K562 (cell line): Measurements from ENCODE around the gene LONP1. TPM values are rescaled to one million over a fixed set of nuclear protein-coding genes. Genes with fewer than 3 reads are reported as not detected.
A peak's percentile ranks its signal among the peaks of the same experiment; 100 is the strongest.

Source experiments
- CREM ChIP-seq: IDR thresholded peaks from 2 replicates; pipeline ENCODE4 v1.6.1; 2014; ENCODE audit warnings: antibody characterized with exemption, low read depth
- CXXC5 ChIP-seq: fragments of 250-450 bp; sonication (Bioruptor Pico); IDR thresholded peaks from 2 replicates; pipeline ENCODE4 v1.8.0; 2022; ENCODE audit warnings: inconsistent platforms, mild to moderate bottlenecking, moderate library complexity
- ETV5 ChIP-seq: sonication (generic); formaldehyde crosslinking; IDR thresholded peaks from 2 replicates; pipeline ENCODE4 v1.4.0; 2020; ENCODE audit warnings: low read depth, mild to moderate bottlenecking, missing genetic modification reagents
- POLR2A ChIP-seq: fragments of 450-650 bp; conservative IDR thresholded peaks from 2 replicates; pipeline ENCODE4 v1.6.1; 2016
- SIN3A ChIP-seq, 2 experiments: fragments of 150-350 bp in 1 of 2; IDR thresholded peaks; 2 replicates each; pipeline ENCODE4 v1.6.1; 2011 to 2016; ENCODE audit warnings: borderline replicate concordance in 2 of 2, low read depth in 2 of 2, low read length in 2 of 2, mild to moderate bottlenecking in 2 of 2, moderate library complexity in 2 of 2; ENCODE audit not compliant: control insufficient read depth in 1 of 2
- TBP ChIP-seq: optimal IDR thresholded peaks from 2 replicates; pipeline ENCODE3; 2011; ENCODE audit warnings: low read depth, low read length, improper control_type of control experiment
- ZFP36 ChIP-seq: fragments of 150-350 bp; IDR thresholded peaks from 2 replicates; pipeline ENCODE4 v1.6.1; 2018; ENCODE audit warnings: low read length, low read depth; ENCODE audit not compliant: partially characterized antibody
- polyA plus RNA-seq, 8 experiments: library from polyadenylated mRNA; depleted of rRNA in 4 of 8; stranded (reverse) in 5 of 8; unstranded in 3 of 8; fragments of >200 nt; fragmentation: Nextera tagmentation in 2 of 8; fragmentation: Illumina TruSeq in 1 of 8; extraction: Ambion mirVana in 2 of 8; extraction: Trizol in 1 of 8; gene quantifications; 2 replicates each; pipeline versions ENCODE4 v1.2.1 to v1.2.3, GENCODE V29; 2011 to 2014; ENCODE audit warnings: inconsistent platforms in 1 of 8, missing spikeins in 1 of 8
- total RNA-seq, 7 experiments: library from RNA; depleted of rRNA in 6 of 7; stranded (reverse); fragments of >200 nt in 6 of 7; fragmentation: Illumina TruSeq in 2 of 7; extraction: Trizol in 2 of 7; gene quantifications; 2 replicates each; pipeline versions ENCODE4 v1.2.1 to v1.2.3, GENCODE V29; 2011 to 2021; ENCODE audit warnings: low replicate concordance in 1 of 7
- TF ChIP-seq, protein P1 (sequence below): sonication (generic); formaldehyde crosslinking; IDR thresholded peaks from 2 replicates; pipeline ENCODE4 v1.8.0; 2022; ENCODE audit warnings: mild to moderate bottlenecking, missing genetic modification reagents
- TF ChIP-seq, protein P2 (sequence below): fragments of 250-450 bp; sonication (Bioruptor Pico); IDR thresholded peaks from 2 replicates; pipeline ENCODE4 v1.5.0; 2022; ENCODE audit warnings: mild to moderate bottlenecking
- TF ChIP-seq, protein P3 (sequence below), 2 experiments: fragments of 450-650 bp; IDR thresholded peaks; 2 replicates each; pipeline ENCODE4 v1.6.1; 2018; ENCODE audit warnings: mild to moderate bottlenecking in 2 of 2, low read depth in 1 of 2; ENCODE audit not compliant: partially characterized antibody in 2 of 2
- TF ChIP-seq, protein P4 (sequence below): IDR thresholded peaks from 2 replicates; pipeline ENCODE4 v1.6.1; 2011; ENCODE audit warnings: borderline replicate concordance, low read depth, mild to moderate bottlenecking, moderate library complexity, low read length; ENCODE audit not compliant: insufficient read depth, poor library complexity, severe bottlenecking
- TF ChIP-seq, protein P5 (sequence below): fragments of 200-800 bp; sonication (Bioruptor generic); IDR thresholded peaks from 2 replicates; pipeline ENCODE4 v1.6.1; 2017; ENCODE audit warnings: missing genetic modification characterization, missing compliant biosample characterization

The LONP1 gene
- total and polyA plus RNA-seq, 9 of the 15 experiments (the other 6 are each of a cell fraction or from before 2014, with no cell fraction given) = 1.1 to 238 (median 84.5) TPM

DNA sequence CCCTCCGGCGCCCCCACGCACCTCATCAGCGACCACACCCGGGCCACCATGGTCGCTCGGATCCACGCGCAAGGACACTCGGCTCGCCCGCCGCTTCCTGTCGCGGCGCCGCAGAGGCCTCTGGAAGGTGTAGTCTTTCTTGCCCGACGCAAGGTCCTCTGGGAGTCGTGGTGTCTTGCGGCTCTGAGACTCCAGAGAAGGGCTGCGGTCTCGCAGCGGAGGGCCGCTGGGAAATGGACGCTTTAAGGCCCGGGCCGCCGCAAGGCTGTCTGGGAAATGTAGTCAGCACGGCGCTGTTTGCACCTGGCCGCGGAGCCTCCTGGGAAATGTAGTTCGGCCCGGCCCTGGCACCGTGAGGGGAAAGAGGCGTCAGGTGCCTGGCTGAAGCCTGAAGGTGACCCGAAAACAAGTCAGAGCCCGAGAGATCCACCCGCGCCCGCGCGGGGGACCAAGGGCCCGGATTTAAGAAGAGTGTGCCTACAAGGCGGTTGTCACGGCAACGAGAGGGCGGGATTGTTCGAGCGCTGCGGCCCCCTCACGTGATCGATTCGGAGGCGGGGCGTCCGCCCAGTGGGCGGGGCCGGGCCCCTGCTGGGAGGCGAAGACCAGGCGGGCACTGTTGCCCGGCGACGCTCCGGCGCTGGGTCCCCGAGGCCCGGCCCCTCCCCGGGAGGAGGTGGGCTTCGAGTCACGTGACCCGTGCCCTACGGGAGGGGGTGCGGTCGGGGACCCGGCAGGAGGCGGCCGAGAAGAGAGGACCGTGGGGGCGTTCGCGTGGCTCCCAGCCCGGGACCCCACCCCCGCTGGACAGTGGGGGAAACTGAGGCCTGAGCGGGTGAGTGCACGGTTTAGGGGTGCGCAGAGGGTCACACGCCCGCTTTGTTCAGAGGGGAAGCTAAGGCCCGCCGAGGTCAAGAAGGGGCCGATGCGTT, 39.2 kb downstream of the LONP1 start, which contains the start of the genes HSD11B1L and MICOS13 (continued):
- TF ChIP-seq, protein P1, sequence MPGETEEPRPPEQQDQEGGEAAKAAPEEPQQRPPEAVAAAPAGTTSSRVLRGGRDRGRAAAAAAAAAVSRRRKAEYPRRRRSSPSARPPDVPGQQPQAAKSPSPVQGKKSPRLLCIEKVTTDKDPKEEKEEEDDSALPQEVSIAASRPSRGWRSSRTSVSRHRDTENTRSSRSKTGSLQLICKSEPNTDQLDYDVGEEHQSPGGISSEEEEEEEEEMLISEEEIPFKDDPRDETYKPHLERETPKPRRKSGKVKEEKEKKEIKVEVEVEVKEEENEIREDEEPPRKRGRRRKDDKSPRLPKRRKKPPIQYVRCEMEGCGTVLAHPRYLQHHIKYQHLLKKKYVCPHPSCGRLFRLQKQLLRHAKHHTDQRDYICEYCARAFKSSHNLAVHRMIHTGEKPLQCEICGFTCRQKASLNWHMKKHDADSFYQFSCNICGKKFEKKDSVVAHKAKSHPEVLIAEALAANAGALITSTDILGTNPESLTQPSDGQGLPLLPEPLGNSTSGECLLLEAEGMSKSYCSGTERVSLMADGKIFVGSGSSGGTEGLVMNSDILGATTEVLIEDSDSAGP = no peak
- TF ChIP-seq, protein P2, sequence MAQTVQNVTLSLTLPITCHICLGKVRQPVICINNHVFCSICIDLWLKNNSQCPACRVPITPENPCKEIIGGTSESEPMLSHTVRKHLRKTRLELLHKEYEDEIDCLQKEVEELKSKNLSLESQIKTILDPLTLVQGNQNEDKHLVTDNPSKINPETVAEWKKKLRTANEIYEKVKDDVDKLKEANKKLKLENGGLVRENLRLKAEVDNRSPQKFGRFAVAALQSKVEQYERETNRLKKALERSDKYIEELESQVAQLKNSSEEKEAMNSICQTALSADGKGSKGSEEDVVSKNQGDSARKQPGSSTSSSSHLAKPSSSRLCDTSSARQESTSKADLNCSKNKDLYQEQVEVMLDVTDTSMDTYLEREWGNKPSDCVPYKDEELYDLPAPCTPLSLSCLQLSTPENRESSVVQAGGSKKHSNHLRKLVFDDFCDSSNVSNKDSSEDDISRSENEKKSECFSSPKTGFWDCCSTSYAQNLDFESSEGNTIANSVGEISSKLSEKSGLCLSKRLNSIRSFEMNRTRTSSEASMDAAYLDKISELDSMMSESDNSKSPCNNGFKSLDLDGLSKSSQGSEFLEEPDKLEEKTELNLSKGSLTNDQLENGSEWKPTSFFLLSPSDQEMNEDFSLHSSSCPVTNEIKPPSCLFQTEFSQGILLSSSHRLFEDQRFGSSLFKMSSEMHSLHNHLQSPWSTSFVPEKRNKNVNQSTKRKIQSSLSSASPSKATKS = no peak
- TF ChIP-seq, protein P3, sequence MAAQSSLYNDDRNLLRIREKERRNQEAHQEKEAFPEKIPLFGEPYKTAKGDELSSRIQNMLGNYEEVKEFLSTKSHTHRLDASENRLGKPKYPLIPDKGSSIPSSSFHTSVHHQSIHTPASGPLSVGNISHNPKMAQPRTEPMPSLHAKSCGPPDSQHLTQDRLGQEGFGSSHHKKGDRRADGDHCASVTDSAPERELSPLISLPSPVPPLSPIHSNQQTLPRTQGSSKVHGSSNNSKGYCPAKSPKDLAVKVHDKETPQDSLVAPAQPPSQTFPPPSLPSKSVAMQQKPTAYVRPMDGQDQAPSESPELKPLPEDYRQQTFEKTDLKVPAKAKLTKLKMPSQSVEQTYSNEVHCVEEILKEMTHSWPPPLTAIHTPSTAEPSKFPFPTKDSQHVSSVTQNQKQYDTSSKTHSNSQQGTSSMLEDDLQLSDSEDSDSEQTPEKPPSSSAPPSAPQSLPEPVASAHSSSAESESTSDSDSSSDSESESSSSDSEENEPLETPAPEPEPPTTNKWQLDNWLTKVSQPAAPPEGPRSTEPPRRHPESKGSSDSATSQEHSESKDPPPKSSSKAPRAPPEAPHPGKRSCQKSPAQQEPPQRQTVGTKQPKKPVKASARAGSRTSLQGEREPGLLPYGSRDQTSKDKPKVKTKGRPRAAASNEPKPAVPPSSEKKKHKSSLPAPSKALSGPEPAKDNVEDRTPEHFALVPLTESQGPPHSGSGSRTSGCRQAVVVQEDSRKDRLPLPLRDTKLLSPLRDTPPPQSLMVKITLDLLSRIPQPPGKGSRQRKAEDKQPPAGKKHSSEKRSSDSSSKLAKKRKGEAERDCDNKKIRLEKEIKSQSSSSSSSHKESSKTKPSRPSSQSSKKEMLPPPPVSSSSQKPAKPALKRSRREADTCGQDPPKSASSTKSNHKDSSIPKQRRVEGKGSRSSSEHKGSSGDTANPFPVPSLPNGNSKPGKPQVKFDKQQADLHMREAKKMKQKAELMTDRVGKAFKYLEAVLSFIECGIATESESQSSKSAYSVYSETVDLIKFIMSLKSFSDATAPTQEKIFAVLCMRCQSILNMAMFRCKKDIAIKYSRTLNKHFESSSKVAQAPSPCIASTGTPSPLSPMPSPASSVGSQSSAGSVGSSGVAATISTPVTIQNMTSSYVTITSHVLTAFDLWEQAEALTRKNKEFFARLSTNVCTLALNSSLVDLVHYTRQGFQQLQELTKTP (IDR thresholded peaks at IDR 0.05; ENCODE audit: low read depth in 1 of 2, partially characterized antibody in 2 of 2) = peak in 1 of 2 experiments; percentile 99
- TF ChIP-seq TBP (peak; percentile 83), CREM (peak; percentile 96), CXXC5 (CRISPR knock-in tag) (peak; percentile 90), POLR2A (peak; percentile 90; the same call in 1 of the 2 replicates), ETV5 (peak; percentile 79; the same call in 1 of the 2 replicates), ZFP36 (no peak), SIN3A (IDR thresholded peaks at IDR 0.05; ENCODE audit: borderline replicate concordance in 2 of 2, control insufficient read depth in 1 of 2, low read depth in 2 of 2, low read length in 2 of 2) (peak; percentile 64 to 84; a peak in 2 of 4 replicates)
- TF ChIP-seq, protein P4, sequence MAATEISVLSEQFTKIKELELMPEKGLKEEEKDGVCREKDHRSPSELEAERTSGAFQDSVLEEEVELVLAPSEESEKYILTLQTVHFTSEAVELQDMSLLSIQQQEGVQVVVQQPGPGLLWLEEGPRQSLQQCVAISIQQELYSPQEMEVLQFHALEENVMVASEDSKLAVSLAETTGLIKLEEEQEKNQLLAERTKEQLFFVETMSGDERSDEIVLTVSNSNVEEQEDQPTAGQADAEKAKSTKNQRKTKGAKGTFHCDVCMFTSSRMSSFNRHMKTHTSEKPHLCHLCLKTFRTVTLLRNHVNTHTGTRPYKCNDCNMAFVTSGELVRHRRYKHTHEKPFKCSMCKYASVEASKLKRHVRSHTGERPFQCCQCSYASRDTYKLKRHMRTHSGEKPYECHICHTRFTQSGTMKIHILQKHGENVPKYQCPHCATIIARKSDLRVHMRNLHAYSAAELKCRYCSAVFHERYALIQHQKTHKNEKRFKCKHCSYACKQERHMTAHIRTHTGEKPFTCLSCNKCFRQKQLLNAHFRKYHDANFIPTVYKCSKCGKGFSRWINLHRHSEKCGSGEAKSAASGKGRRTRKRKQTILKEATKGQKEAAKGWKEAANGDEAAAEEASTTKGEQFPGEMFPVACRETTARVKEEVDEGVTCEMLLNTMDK = no peak
- TF ChIP-seq, protein P5, sequence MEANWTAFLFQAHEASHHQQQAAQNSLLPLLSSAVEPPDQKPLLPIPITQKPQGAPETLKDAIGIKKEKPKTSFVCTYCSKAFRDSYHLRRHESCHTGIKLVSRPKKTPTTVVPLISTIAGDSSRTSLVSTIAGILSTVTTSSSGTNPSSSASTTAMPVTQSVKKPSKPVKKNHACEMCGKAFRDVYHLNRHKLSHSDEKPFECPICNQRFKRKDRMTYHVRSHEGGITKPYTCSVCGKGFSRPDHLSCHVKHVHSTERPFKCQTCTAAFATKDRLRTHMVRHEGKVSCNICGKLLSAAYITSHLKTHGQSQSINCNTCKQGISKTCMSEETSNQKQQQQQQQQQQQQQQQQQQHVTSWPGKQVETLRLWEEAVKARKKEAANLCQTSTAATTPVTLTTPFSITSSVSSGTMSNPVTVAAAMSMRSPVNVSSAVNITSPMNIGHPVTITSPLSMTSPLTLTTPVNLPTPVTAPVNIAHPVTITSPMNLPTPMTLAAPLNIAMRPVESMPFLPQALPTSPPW (CRISPR knock-in tag) = peak; percentile 69
